Measurements from ENCODE around the gene MAML2. TPM values are rescaled to one million over a fixed set of nuclear protein-coding genes. Genes with fewer than 3 reads are reported as not detected.

Gene MAML2
- total and polyA plus RNA-seq, 2 of the 13 experiments (the other 11 are each of a cell fraction or from before 2014, with no cell fraction given), result 2.3 to 25.9 TPM

DNA sequence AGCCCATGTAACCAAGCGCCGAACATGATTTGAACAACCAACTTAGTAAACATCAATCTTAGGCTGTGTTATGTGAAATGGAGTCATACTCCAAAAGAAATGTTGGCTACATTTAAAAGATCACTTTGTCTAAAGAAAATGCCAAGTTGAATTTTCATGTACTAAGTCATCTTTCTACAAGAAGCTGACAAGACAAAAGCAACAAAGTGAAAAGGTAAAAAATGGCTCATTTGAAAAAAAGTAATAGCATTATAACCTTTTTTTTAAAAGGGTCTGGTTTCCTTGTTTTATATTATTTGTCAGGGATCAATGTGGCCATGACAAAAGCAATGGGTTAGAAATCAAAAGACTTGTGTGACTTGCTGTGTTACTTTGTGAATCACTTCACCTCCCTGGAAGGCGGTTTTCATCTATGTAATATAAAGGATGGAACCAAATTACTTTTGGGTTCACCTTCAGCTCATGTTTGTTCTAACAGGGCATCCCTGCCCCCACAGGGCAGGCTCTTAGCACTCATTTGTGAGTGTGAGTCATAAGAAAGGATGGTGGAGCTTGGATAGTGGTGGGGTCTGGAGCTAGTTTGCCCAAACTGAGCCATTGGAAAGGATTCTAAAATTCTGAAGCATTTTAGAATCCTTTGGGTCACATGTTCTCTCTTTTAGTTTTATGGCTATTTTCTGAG, 287.1 kb downstream of the MAML2 start:
- Histone ChIP-seq H3K27ac (ENCODE audit: extremely low read length, insufficient read depth, low read length) (peak overlapping the region; percentile 7), H3K79me2 (ENCODE audit: insufficient read depth, low read length) (no peaks in the 10 kb centered on the region), H3K9me3 (ENCODE audit: low read length) (no peaks in the 10 kb centered on the region), H3K9ac (ENCODE audit: insufficient read depth, low read depth, low read length) (no peak overlapping the region), H4K20me1 (ENCODE audit: insufficient read depth, low read length) (no peaks in the 10 kb centered on the region), H2AFZ (ENCODE audit: low read length) (no peak overlapping the region), H3K27me3 (ENCODE audit: control insufficient read depth in 1 of 2, insufficient read depth in 2 of 2, low read length in 2 of 2) (no peaks in the 10 kb centered on the region), H3K4me3 (replicated peaks in 1 of 3; ENCODE audit: insufficient read depth in 1 of 3, low read depth in 2 of 3, low read length in 3 of 3) (no peak overlapping the region), H3K36me3 (replicated peaks in 1 of 2; ENCODE audit: control insufficient read depth in 1 of 2, insufficient read depth in 2 of 2, low read length in 2 of 2) (peaks cover 2 to 8% of the 10 kb centered on the region in 2 experiments; a peak in 4 of 5 replicates), H3K4me1 (ENCODE audit: insufficient read depth, low read length) (peaks cover 55% of the 10 kb centered on the region), H3K4me2 (ENCODE audit: low read depth, low read length) (no peak overlapping the region)
- ChIA-PET CTCF (ENCODE audit: low intra/inter-chr PET ratio, low total read pairs) (interaction anchor here (1.3 to 2.1 kb wide), 2 partner anchors 287 to 371 kb away, joined by 3 to 14 read pairs; partner anchors contain the start of gene MAML2), POLR2A (interaction anchor here (0.8 to 1.4 kb wide), 2 partner anchors 39 to 287 kb away, joined by 3 read pairs; partner anchors contain the start of gene MAML2)
- in situ Hi-C loops (cut with HindIII; ENCODE audit: extremely low pct_ligation_motif_present, low pct_unique_long_range_greater_than_20kb) (no loop called here), intact Hi-C loops (cut with micrococcal nuclease; ENCODE audit: unreplicated experiment) (loop anchor here (1.0 to 10.0 kb wide), 3 partner anchors 221 to 337 kb away; partner anchors contain the start of gene MAML2)
- 95% methylated on average over 3 of the region's 3 CpGs for WGBS (ENCODE audit: low lambda C conversion rate)
- FAIRE-seq (no peak), DNase-seq (ENCODE audit: low spot score) (peak; percentile 7), ATAC-seq (no peak)
- BruUV-seq (replicated peaks), result no TSS peak
- TF ChIP-seq MED1 (CRISPR knock-in tag; IDR thresholded peaks at IDR 0.05), result no peak
- TF ChIP-seq ARID5B (CRISPR knock-in tag; IDR thresholded peaks at IDR 0.05), result no peak
- TF ChIP-seq NONO (IDR thresholded peaks at IDR 0.05), result no peak
- TF ChIP-seq NONO (CRISPR knock-in tag; conservative IDR thresholded peaks at IDR 0.05), result no peak
- no peak for TF ChIP-seq XBP1 (CRISPR knock-in tag; IDR thresholded peaks at IDR 0.05)
- TF ChIP-seq ZNF281 (CRISPR knock-in tag; IDR thresholded peaks at IDR 0.05; ENCODE audit: borderline replicate concordance), result peak; percentile 47; the same call in 1 of the 2 replicates
- TF ChIP-seq ZNF10 (CRISPR knock-in tag; IDR thresholded peaks at IDR 0.05; ENCODE audit: borderline replicate concordance, low read depth), result no peak
- TF ChIP-seq MAFK (conservative IDR thresholded peaks at IDR 0.05 in 1 of 2, IDR thresholded peaks at IDR 0.05 in 1 of 2; ENCODE audit: low read length in 2 of 2), result peak in 1 of 2 experiments; percentile 20; a peak in 1 of 4 replicates
- peak; percentile 83 for TF ChIP-seq FOSL2 (CRISPR knock-in tag; IDR thresholded peaks at IDR 0.05)
- no peak for TF ChIP-seq TGIF2 (CRISPR knock-in tag; IDR thresholded peaks at IDR 0.05)
- no peak for TF ChIP-seq ETS1 (CRISPR knock-in tag; IDR thresholded peaks at IDR 0.05)
